ENCODE data around the gene GPR68. TPM values are rescaled to one million over a fixed set of nuclear protein-coding genes. Genes with fewer than 3 reads are reported as not detected.

GPR68 gene
- polyA plus RNA-seq, 1 donor (not counting 4 experiments of a cell fraction or from before 2014, with no cell fraction given), result 1.2 TPM

DNA sequence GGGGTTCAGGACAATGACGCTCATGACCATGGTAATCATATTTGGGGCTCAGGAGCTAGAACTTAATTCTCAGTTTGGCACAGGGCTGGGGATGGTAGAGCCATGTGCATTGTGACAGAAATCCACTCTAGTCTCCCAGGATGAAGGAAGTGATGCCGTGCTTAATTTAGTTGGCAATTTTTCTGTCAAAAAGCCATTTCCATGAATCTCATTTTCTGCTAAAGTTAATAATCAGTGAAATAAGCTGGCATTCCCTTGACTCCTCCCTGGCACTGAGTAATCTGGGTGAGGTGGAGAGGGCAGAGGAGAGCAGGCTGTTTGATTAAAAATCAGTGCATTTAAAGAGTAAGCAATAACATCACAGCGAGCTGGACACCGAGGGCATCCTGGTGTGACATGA lies 45.0 kb upstream of the GPR68 start:
- Histone ChIP-seq H3K4me1 (ENCODE audit: control insufficient read depth, extremely low read depth, insufficient read depth, low read length) (peaks cover 8% of the 10 kb centered on the region), H3K9me1 (ENCODE audit: control insufficient read depth, extremely low read depth, insufficient read depth, low read length) (no peaks in the 10 kb centered on the region), H3K4me3 (ENCODE audit: control insufficient read depth in 2 of 3, extremely low read depth in 1 of 3, insufficient read depth in 2 of 3, low read depth in 1 of 3, low read length in 3 of 3) (no peak overlapping the region), H3K9ac (ENCODE audit: control insufficient read depth, extremely low read depth, insufficient read depth, low read length) (no peak overlapping the region), H3K79me2 (ENCODE audit: control insufficient read depth, insufficient read depth, low read length) (no peaks in the 10 kb centered on the region), H3K9me3 (ENCODE audit: control insufficient read depth, low read depth, low read length) (no peaks in the 10 kb centered on the region), H3K36me3 (ENCODE audit: control insufficient read depth in 2 of 2, extremely low read depth in 1 of 2, insufficient read depth in 2 of 2, low read length in 2 of 2) (no peaks in the 10 kb centered on the region), H3K4me2 (ENCODE audit: control insufficient read depth, extremely low read depth, insufficient read depth, low read depth, low read length) (no peak overlapping the region), H4K20me1 (ENCODE audit: control insufficient read depth, extremely low read depth, insufficient read depth, low read length) (no peaks in the 10 kb centered on the region), H2AFZ (ENCODE audit: control insufficient read depth, low read length) (no peak overlapping the region), H3K27me3 (ENCODE audit: control insufficient read depth, extremely low read depth, insufficient read depth, low read length) (no peaks in the 10 kb centered on the region), H3K27ac (ENCODE audit: control insufficient read depth, insufficient read depth, low read length) (no peak overlapping the region)
- no peak for FAIRE-seq
- dilution Hi-C loops (cut with MboI; ENCODE audit: extremely low pct_ligation_motif_present, low sequenced_read_pairs), result loop anchor here (25.0 kb wide), 2 partner anchors 127 to 377 kb away; no protein-coding TSS in a partner anchor
- DNase-seq (ENCODE audit: low read depth, low spot score), result no peak
- no peak for TF ChIP-seq EZH2 (IDR thresholded peaks at IDR 0.05; ENCODE audit: low read length)
- TF ChIP-seq, protein P1, sequence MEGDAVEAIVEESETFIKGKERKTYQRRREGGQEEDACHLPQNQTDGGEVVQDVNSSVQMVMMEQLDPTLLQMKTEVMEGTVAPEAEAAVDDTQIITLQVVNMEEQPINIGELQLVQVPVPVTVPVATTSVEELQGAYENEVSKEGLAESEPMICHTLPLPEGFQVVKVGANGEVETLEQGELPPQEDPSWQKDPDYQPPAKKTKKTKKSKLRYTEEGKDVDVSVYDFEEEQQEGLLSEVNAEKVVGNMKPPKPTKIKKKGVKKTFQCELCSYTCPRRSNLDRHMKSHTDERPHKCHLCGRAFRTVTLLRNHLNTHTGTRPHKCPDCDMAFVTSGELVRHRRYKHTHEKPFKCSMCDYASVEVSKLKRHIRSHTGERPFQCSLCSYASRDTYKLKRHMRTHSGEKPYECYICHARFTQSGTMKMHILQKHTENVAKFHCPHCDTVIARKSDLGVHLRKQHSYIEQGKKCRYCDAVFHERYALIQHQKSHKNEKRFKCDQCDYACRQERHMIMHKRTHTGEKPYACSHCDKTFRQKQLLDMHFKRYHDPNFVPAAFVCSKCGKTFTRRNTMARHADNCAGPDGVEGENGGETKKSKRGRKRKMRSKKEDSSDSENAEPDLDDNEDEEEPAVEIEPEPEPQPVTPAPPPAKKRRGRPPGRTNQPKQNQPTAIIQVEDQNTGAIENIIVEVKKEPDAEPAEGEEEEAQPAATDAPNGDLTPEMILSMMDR (optimal IDR thresholded peaks at IDR 0.05 in 1 of 3, IDR thresholded peaks at IDR 0.05 in 1 of 3, conservative IDR thresholded peaks at IDR 0.05 in 1 of 3; ENCODE audit: extremely low read depth in 1 of 3, insufficient read depth in 2 of 3, low read length in 3 of 3), result no peak

DNA sequence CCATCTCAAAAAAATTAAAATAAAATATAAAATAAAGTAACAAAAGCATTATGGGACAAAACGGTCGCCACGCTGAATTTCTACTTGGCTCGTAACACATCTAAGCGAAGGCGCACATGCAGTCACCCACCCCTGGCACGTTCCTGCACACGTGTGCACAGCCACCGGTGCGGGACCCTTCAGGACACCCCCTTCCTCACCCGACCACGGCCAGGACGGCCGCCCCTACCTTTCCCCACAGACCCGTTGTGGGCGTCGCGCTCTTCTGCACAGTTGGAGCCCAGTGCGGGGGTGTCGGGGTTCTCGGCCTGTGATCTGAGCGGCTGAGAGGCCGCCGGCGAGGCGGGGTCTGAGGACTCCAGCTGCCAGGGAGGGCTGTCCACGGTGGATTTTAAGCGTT lies 44.4 kb upstream of the GPR68 start:
- H3K9me3 ChIP-seq (ENCODE audit: control insufficient read depth, low read depth, low read length), result no peaks in the 10 kb centered on the region
- no peak for DNase-seq (ENCODE audit: low read depth, low spot score)
- dilution Hi-C loops (cut with MboI; ENCODE audit: extremely low pct_ligation_motif_present, low sequenced_read_pairs), result loop anchor here (25.0 kb wide), 2 partner anchors 127 to 377 kb away; no protein-coding TSS in a partner anchor

More for the DNA sequence above, 44.4 kb upstream of the GPR68 start:
- Histone ChIP-seq H3K27ac (ENCODE audit: control insufficient read depth, insufficient read depth, low read length) (no peak overlapping the region), H3K4me1 (ENCODE audit: control insufficient read depth, extremely low read depth, insufficient read depth, low read length) (peaks cover 14% of the 10 kb centered on the region), H3K9me1 (ENCODE audit: control insufficient read depth, extremely low read depth, insufficient read depth, low read length) (no peaks in the 10 kb centered on the region), H3K9ac (ENCODE audit: control insufficient read depth, extremely low read depth, insufficient read depth, low read length) (no peak overlapping the region), H2AFZ (ENCODE audit: control insufficient read depth, low read length) (no peak overlapping the region), H3K4me3 (ENCODE audit: control insufficient read depth in 2 of 3, extremely low read depth in 1 of 3, insufficient read depth in 2 of 3, low read depth in 1 of 3, low read length in 3 of 3) (no peak overlapping the region), H3K36me3 (ENCODE audit: control insufficient read depth in 2 of 2, extremely low read depth in 1 of 2, insufficient read depth in 2 of 2, low read length in 2 of 2) (no peaks in the 10 kb centered on the region), H4K20me1 (ENCODE audit: control insufficient read depth, extremely low read depth, insufficient read depth, low read length) (no peaks in the 10 kb centered on the region), H3K4me2 (ENCODE audit: control insufficient read depth, extremely low read depth, insufficient read depth, low read depth, low read length) (no peak overlapping the region), H3K79me2 (ENCODE audit: control insufficient read depth, insufficient read depth, low read length) (no peaks in the 10 kb centered on the region), H3K27me3 (ENCODE audit: control insufficient read depth, extremely low read depth, insufficient read depth, low read length) (no peaks in the 10 kb centered on the region)
- TF ChIP-seq EZH2 (IDR thresholded peaks at IDR 0.05; ENCODE audit: low read length), result no peak
- TF ChIP-seq, protein P1 (optimal IDR thresholded peaks at IDR 0.05 in 1 of 3, IDR thresholded peaks at IDR 0.05 in 1 of 3, conservative IDR thresholded peaks at IDR 0.05 in 1 of 3; ENCODE audit: extremely low read depth in 1 of 3, insufficient read depth in 2 of 3, low read length in 3 of 3), result no peak
- no peak for FAIRE-seq

All from keratinocyte (primary cell).